ENCODE measurements around the gene RGMB.

Gene RGMB

DNA sequence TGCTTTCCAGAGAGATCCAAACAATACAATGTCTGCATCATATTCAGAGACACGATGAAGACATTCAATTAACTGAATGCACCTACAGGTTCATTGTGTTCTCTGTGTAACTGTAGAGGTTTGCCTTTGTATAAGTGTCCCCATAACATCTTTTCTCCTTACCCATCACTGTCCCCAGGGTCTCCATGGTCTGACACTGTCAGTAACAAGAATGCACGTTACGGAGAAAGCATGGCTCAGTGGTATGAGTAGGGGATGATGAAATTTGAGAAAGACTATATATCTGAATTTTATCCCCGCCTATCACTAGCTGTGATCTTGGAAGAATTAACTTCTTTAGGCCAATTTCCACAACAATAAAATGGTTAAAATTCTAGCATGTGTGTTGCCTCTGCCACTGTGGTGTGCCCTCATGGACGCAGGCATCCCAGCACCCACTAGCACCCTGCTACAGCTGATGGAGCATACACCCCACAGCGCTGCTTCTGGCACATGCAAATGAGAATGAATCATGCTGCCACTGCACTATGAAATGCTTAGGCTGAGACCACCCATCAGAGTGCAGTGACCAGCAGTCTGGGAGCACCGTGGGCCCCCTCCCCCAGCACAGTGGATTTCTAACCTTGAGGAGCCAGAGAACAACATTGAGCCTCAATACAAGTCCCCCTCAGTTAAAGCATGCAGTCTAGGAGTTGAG, 54.3 kb downstream of the RGMB start:
- DNase-seq (ENCODE audit: low read depth) = no peak

DNA sequence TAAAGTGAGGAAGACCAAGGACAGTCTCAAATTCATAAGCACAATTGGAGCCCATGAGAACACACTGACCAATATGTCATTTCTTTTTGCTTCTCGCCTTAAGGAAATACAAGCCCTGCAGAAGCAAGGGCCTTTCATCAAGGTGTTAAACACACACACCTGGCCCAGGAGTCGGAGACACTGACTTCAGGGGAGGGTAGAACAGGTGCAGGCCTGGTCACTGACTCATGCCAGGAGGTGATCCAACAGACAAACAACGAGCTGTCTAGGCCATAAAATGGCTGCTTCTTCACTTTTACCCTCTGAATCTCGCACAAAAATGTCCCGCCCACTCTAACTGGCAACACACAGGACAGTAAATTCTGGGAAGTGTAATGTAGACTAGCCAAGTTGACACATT, 62.7 kb downstream of the RGMB start:
- DNase-seq (ENCODE audit: low read depth) = no peak

DNA sequence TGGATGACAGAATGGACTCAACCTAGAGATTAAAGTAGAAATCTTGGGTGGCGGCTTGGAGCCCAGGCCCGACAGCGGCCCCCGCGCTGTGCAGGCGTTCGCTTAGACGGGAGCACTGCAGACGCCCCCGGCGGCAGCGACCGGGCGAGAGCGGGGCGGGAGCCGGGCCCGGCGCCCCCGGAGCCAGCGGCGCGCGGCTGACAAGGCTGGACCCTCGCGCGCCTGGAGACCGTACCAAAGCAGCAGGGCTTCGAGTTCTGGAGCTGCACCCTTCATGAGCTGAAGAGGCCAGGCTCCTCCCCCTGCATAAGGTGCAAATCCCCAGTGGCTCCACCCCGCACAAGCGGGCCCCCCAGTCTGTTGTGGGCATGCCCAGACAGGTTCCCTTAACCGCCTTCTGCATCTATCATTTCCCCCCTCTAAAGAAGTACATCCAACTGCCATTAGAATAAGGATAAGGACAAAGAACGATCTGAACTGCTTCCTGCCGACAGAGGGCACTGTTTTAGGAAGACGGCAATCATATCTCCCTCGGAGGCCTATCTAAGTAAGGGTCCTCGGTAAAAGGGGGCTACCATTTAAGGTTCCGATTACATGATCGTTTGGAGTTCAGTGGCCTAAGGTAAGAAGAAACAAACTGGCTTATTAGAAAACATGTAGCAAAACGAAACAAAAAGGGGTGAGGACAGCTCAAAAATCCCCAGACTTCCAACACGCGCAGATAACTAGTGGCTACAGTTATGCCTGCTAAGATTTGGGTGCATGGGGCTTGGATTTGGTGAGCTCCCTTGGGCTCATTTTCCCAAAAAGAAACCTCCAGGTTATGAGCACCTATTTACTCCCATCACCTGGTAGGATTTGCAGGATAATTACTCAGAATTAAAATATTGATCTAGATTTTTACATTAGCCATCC, 66.3 kb downstream of the RGMB start:
- no peak for DNase-seq (ENCODE audit: low read depth)

DNA sequence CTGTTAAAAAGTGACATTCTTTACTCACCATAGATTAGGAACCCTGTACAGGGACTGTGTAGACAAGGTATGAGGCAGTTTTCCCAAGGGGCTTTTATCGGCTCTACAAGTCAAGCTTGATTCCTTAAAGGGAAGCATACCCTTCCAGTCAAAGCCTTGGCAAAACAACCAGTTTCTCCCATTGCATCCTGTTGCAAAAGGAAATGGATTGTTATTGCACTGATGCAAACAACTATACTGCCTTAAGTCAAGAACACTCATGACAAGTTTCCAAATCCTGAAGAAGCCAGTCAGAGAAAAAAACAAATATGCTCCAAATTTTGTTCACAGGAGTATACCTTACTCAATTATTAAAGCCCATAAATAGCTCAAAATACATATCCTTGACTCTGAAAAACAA, 67.5 kb downstream of the RGMB start:
- DNase-seq (ENCODE audit: low read depth) = no peak

DNA sequence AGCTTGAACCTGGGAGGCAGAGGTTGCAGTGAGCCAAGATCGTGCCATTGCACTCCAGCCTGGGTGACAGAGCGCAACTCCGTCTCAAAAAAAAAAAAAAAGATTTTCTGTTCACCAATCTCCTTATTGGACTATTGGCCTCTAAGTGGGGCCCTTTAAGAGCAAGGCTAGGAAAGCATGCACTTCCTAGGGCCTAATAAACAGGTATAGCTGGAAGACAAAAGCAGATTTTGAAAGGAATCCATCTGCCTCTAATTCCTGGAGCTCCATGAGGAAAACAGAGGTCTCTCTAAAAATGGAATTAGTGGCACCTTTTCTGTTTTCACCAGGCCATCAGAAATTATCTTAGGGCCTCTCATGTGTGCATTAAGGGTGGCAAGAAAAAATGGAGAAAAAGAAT, 70.0 kb downstream of the RGMB start:
- DNase-seq (ENCODE audit: low read depth) = no peak

DNA sequence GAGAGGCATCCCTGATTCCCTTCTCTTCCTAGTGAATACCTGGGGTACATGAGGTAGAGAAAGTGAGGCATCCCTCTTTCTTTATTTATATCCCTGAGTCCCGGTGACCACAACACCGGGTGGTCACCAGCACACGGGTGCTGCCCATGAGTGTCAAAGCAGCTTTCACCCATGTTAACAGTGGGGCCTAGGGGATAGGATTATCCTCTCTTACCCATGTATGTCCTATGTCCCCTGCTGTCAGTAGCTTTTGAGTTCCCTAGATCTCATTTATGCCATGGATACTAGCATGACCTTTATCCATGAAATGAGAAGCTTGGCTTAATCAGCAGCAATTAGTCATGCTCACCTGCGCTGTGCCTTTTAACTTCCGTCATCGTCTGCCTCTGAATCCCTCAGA, 71.4 kb downstream of the RGMB start:
- no peak for DNase-seq (ENCODE audit: low read depth)

DNA sequence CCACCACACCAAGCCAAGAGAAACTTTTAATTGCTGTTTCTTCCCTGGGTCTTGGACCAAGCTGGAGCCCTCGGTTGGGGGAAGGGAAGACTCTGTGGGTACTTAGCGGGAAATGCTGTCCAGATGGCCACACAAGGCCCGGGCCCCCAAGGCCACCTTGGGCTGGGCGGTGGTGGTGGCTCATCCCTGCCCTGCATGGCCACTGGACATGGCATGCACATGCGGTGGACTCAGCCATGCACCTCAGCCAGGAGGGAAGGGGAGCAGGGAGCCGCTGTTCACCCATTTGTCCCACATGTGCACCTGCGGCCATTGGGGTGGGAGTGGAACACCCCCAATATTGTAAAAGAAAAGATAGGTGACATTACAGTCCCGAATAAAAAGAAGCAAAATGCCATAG, 72.4 kb downstream of the RGMB start:
- DNase-seq (ENCODE audit: low read depth) = no peak
